Neural crest cell (in vitro differentiated cells): ENCODE results near the gene C2orf15. TPM values are rescaled to one million over a fixed set of nuclear protein-coding genes. Genes with fewer than 3 reads are reported as not detected.

Experiments used
- DNase-seq: peaks from one replicate; pipeline ENCODE4 v3.0.0; 2021; ENCODE audit warnings: low read depth, mixed read lengths, low spot score
- H3K27ac Mint-ChIP-seq: one replicate; pipeline ENCODE4 v1.8.0; 2021; ENCODE audit warnings: mild to moderate bottlenecking, mixed read lengths; ENCODE audit not compliant: unreplicated experiment
- H3K27me3 Mint-ChIP-seq: 2 replicates; pipeline ENCODE4 v1.8.0; 2021; ENCODE audit warnings: low read depth, mild to moderate bottlenecking, mixed read lengths
- H3K36me3 Mint-ChIP-seq: 2 replicates; pipeline ENCODE4 v1.8.0; 2021; ENCODE audit warnings: low read depth, mild to moderate bottlenecking, mixed read lengths
- H3K4me1 Mint-ChIP-seq: 2 replicates; pipeline ENCODE4 v1.8.0; 2021; ENCODE audit warnings: mixed read lengths
- H3K4me3 Mint-ChIP-seq: one replicate; pipeline ENCODE4 v1.8.0; 2021; ENCODE audit warnings: mild to moderate bottlenecking, mixed read lengths
- H3K9me3 Mint-ChIP-seq: 2 replicates; pipeline ENCODE4 v1.8.0; 2021; ENCODE audit warnings: mixed read lengths
- CTCF ChIP-seq: fragments of 200-600 bp; sonication (generic); conservative IDR thresholded peaks from 2 replicates; pipeline ENCODE4 v1.5.0; 2021; ENCODE audit warnings: antibody characterized with exemption, mild to moderate bottlenecking
- long read RNA-seq: library from polyadenylated mRNA; unstranded; transcript quantifications from one replicate; pipeline ENCODE4 v2.0.0, GENCODE V29; 2020
- total RNA-seq: library from RNA; stranded (reverse); gene quantifications from 2 replicates; pipeline ENCODE4 v1.2.1, GENCODE V29; 2021

C2orf15 gene, protein sequence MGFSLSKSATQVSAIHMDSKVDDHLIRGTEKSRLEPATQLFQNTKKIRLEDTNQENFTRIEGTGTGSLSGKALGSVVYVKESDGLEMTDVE
- total RNA-seq, result 0.23 and 0.37 TPM in 2 replicates
- long read RNA-seq, result 0 reads

DNA sequence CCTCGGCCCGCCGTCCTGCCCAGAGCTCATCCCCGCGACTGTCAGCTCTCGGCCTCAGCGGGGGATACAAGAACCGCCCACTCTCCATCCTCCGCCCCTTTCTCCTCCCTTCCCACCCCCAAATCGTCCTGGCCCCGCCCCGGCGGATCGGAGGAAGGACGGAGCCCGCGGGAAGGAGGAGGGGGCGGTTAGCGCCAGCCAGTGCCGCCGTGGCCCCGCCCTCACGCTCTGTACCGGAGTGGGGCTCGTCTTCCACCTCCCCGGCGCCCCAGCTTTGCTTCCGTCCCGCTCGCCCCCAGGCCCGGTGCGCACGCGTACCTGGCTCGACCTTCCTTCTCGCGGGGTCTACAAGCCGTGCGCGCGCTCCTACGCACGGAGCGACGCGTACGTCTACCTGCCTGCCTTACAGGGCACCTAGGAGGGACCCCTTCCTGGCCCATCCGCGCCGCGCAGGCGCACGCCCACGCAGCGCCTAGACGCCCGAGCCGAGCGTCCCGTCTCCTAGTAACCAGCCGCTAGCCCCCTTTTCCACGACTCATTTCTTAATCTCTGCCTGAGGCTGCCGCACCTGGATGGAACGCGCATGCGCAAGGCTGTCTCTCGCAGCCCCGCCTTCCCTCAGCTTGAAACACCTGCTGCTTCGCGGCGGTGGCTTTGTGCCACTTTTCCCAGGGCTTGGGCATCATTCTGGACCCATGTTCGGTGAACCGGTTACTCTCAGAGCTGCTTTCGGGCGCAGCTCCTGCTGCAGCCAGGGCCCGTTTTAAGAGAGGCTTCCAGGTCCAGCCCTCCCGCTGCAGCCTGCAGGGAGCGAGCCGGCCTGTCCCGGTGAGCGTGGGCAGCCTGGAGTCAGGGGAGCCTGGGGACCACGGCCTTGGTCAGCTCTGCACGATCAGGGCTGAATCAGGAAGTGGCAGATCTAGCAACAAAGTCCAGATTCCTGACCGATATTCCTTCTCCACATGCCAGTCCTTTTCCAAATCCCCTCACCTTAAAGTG is at the start of gene C2orf15:
C2orf15 (plus strand) TSS at position 598 of the 999 bp plus-strand sequence. CDS start 8,852 bp downstream, outside the sequence.
- Mint-ChIP-seq H3K36me3 (peaks cover 4% of the 10 kb centered on the region), H3K4me1 (peaks cover 18% of the 10 kb centered on the region), H3K4me3 (peak within 1 kb of the TSS; percentile 97), H3K9me3 (no peaks in the 10 kb centered on the region), H3K27ac (peak within 1 kb of the TSS; percentile 96), H3K27me3 (peaks cover 23% of the 10 kb centered on the region)
- DNase-seq, result peak; percentile 92
- no peak for TF ChIP-seq CTCF

DNA sequence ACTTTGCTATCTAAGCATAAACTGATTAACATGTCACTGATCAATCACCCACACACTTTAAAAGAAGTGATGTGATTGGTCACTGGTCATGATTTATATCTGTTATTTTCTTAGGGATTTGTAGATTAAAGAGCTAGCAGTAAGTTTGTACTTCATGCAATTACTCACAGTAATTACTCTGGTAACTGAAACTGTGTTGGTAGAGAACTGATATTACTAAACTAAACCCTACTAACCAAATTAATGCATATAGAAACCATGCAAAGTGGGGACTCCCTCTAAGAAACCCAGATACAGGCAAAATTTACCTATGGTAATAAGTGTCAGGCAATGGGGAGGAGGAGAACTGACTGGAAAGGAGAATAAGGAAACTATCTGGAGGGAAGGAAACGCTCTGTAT is 44.8 kb upstream of the C2orf15 start:
- H3K27ac Mint-ChIP-seq, result no peak overlapping the region
- peaks cover 4% of the 10 kb centered on the region for H3K27me3 Mint-ChIP-seq
- peaks cover 16% of the 10 kb centered on the region for H3K36me3 Mint-ChIP-seq
- H3K4me1 Mint-ChIP-seq, result no peaks in the 10 kb centered on the region
- H3K4me3 Mint-ChIP-seq, result no peak overlapping the region
- no peak for DNase-seq
- peaks cover 17% of the 10 kb centered on the region for H3K9me3 Mint-ChIP-seq
- TF ChIP-seq CTCF, result no peak

DNA sequence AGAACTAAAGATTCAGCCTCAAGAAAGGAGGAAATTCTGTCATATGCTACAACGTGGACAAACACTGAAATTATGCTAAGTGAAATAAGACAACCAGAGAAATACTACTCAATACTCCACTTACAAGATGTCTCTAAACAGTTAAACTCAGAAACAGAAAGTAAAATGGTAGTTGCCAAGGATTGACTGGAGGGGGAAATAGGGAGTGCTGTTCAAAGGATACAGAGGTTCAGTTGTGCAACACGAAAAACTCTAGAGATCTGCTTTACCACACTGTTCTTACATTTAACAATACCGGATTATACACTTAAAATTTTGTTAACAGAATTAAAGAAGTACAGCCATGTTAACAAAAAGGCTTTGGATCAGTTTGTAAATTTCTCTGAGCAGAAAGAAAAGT is 39.8 kb upstream of the C2orf15 start:
- H3K36me3 Mint-ChIP-seq, result no peaks in the 10 kb centered on the region
- DNase-seq, result no peak
- H3K27ac Mint-ChIP-seq, result no peak overlapping the region
- H3K4me3 Mint-ChIP-seq, result no peak overlapping the region
- no peak for TF ChIP-seq CTCF
- H3K4me1 Mint-ChIP-seq, result no peaks in the 10 kb centered on the region
- no peaks in the 10 kb centered on the region for H3K27me3 Mint-ChIP-seq
- H3K9me3 Mint-ChIP-seq, result no peaks in the 10 kb centered on the region

DNA sequence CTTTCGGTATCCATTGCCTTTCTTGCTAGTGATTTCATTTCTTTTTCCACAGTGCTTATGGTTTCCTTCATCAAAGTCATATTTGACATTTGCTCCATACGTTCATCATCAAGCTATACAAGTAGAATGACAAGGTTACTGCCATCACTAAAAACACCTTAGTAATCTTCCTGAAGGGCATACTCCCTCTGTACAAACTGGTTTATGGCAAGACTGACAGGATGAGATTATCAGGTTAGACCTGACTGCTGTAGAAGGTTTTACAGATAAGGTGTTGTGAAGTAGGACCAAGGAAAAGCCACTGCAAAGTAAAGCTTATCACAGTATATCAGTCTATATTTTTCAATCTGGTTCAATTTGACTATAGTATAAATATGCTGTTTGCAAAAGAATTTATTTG is 37.5 kb upstream of the C2orf15 start:
- no peak for DNase-seq
- Mint-ChIP-seq H3K4me1 (no peaks in the 10 kb centered on the region), H3K4me3 (no peak overlapping the region), H3K9me3 (no peaks in the 10 kb centered on the region), H3K36me3 (no peaks in the 10 kb centered on the region), H3K27me3 (no peaks in the 10 kb centered on the region), H3K27ac (no peak overlapping the region)
- no peak for TF ChIP-seq CTCF

DNA sequence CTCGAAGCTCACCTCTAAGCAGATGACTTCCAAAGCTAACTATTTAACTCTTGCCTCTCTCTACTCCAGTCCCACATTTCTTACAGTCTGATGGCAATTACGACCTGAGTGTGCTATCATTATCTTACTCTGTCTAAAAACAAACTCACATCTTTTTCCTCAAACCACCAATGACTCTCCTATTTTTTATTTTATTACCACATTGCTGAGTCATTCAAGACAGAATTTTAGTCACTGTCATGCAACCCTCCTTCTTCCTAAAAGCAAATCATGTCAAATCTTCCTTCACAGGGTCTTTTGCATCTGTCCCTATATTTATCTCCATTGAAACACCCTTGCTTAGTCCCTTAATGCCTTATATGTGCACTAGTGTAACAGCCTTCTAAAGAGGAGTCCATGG is 34.6 kb upstream of the C2orf15 start:
- H3K36me3 Mint-ChIP-seq, result no peaks in the 10 kb centered on the region
- no peaks in the 10 kb centered on the region for H3K9me3 Mint-ChIP-seq
- no peak for DNase-seq
- H3K4me1 Mint-ChIP-seq, result no peaks in the 10 kb centered on the region
- no peaks in the 10 kb centered on the region for H3K27me3 Mint-ChIP-seq
- no peak overlapping the region for H3K4me3 Mint-ChIP-seq
- no peak for TF ChIP-seq CTCF
- no peak overlapping the region for H3K27ac Mint-ChIP-seq
